Skeletal muscle satellite cell (primary cell): ENCODE measurements around the gene TMEM175.

ENCODE experiments used
- H3K27me3 ChIP-seq: 2 replicates; pipeline ENCODE4 v1.7.0; 2013; ENCODE audit warnings: low read length; ENCODE audit not compliant: control insufficient read depth, insufficient read depth
- H3K36me3 ChIP-seq: 2 replicates; pipeline ENCODE4 v1.7.0; 2013; ENCODE audit warnings: mild to moderate bottlenecking, control low read depth, low read length; ENCODE audit not compliant: insufficient read depth
- H3K4me1 ChIP-seq: 2 replicates; pipeline ENCODE4 v1.7.0; 2013; ENCODE audit warnings: low read length; ENCODE audit not compliant: control insufficient read depth, insufficient read depth
- H3K4me2 ChIP-seq: 2 replicates; pipeline ENCODE4 v1.7.0; 2013; ENCODE audit warnings: mild to moderate bottlenecking, low read length
- H3K4me3 ChIP-seq: 2 replicates; pipeline ENCODE4 v1.7.0; 2013; ENCODE audit warnings: low read length
- H3K9ac ChIP-seq: 2 replicates; pipeline ENCODE4 v1.7.0; 2013; ENCODE audit warnings: mild to moderate bottlenecking, low read depth, low read length, moderate library complexity
- H3K9me3 ChIP-seq: replicated peaks from 2 replicates; pipeline ENCODE4 v1.7.0; 2013; ENCODE audit warnings: mild to moderate bottlenecking, control low read depth, low read length

The TMEM175 gene

GRCh38 chr4:950136-951020, 18.1 kb downstream of the TMEM175 start:
- Histone ChIP-seq H3K4me3 (no peak overlapping the region), H3K27me3 (no peaks in the 10 kb centered on the region), H3K4me1 (no peaks in the 10 kb centered on the region), H3K9me3 (no peaks in the 10 kb centered on the region), H3K36me3 (peaks cover 4% of the 10 kb centered on the region), H3K9ac (no peak overlapping the region), H3K4me2 (no peak overlapping the region)

- Histone ChIP-seq H3K9ac (no peak overlapping the region), H3K36me3 (peaks cover 4% of the 10 kb centered on the region)
Observed at GRCh38 chr4:951186-951585, 18.9 kb downstream of the TMEM175 start.

GRCh38 chr4:951594-952468, 19.6 kb downstream of the TMEM175 start:
- H3K4me1 ChIP-seq = no peaks in the 10 kb centered on the region
- H3K9me3 ChIP-seq = no peaks in the 10 kb centered on the region
- H3K36me3 ChIP-seq = peaks cover 4% of the 10 kb centered on the region
- H3K27me3 ChIP-seq = no peaks in the 10 kb centered on the region
- no peak overlapping the region for H3K9ac ChIP-seq
- no peak overlapping the region for H3K4me2 ChIP-seq
- no peak overlapping the region for H3K4me3 ChIP-seq

More at GRCh38 chr4:951186-951585, 18.9 kb downstream of the TMEM175 start:
- H3K4me1 ChIP-seq = no peaks in the 10 kb centered on the region
- no peak overlapping the region for H3K4me2 ChIP-seq
- no peaks in the 10 kb centered on the region for H3K9me3 ChIP-seq
- H3K4me3 ChIP-seq = no peak overlapping the region
- H3K27me3 ChIP-seq = no peaks in the 10 kb centered on the region

GRCh38 chr4:952881-953573, 20.8 kb downstream of the TMEM175 start:
- Histone ChIP-seq H3K27me3 (no peaks in the 10 kb centered on the region), H3K4me2 (no peak overlapping the region), H3K4me1 (no peaks in the 10 kb centered on the region), H3K9ac (no peak overlapping the region), H3K9me3 (no peaks in the 10 kb centered on the region), H3K36me3 (peaks cover 6% of the 10 kb centered on the region), H3K4me3 (no peak overlapping the region)

GRCh38 chr4:953574-953915, 21.3 kb downstream of the TMEM175 start:
- H3K4me2 ChIP-seq = no peak overlapping the region
- no peak overlapping the region for H3K4me3 ChIP-seq
- no peaks in the 10 kb centered on the region for H3K9me3 ChIP-seq
- no peak overlapping the region for H3K9ac ChIP-seq
- H3K27me3 ChIP-seq = no peaks in the 10 kb centered on the region
- H3K4me1 ChIP-seq = no peaks in the 10 kb centered on the region
- peaks cover 7% of the 10 kb centered on the region for H3K36me3 ChIP-seq

GRCh38 chr4:954211-955020, 22.2 kb downstream of the TMEM175 start:
- H3K4me3 ChIP-seq = no peak overlapping the region
- H3K4me1 ChIP-seq = no peaks in the 10 kb centered on the region
- H3K9me3 ChIP-seq = no peaks in the 10 kb centered on the region
- H3K36me3 ChIP-seq = peaks cover 10% of the 10 kb centered on the region
- no peak overlapping the region for H3K9ac ChIP-seq
- no peaks in the 10 kb centered on the region for H3K27me3 ChIP-seq
- H3K4me2 ChIP-seq = no peak overlapping the region

- Histone ChIP-seq H3K27me3 (no peaks in the 10 kb centered on the region), H3K9ac (no peak overlapping the region), H3K4me3 (no peak overlapping the region), H3K9me3 (no peaks in the 10 kb centered on the region), H3K4me2 (no peak overlapping the region), H3K36me3 (peaks cover 17% of the 10 kb centered on the region), H3K4me1 (no peaks in the 10 kb centered on the region)
Observed at GRCh38 chr4:955161-955921, 23.1 kb downstream of the TMEM175 start.

- Histone ChIP-seq H3K36me3 (peaks cover 21% of the 10 kb centered on the region), H3K4me3 (no peak overlapping the region), H3K4me2 (no peak overlapping the region), H3K27me3 (no peaks in the 10 kb centered on the region), H3K4me1 (no peaks in the 10 kb centered on the region), H3K9me3 (no peaks in the 10 kb centered on the region), H3K9ac (no peak overlapping the region)
Observed at GRCh38 chr4:955931-956381, 23.7 kb downstream of the TMEM175 start.

- H3K36me3 ChIP-seq = peaks cover 22% of the 10 kb centered on the region
- H3K27me3 ChIP-seq = no peaks in the 10 kb centered on the region
- no peaks in the 10 kb centered on the region for H3K9me3 ChIP-seq
- H3K4me1 ChIP-seq = no peaks in the 10 kb centered on the region
- no peak overlapping the region for H3K4me2 ChIP-seq
- no peak overlapping the region for H3K9ac ChIP-seq
- no peak overlapping the region for H3K4me3 ChIP-seq
Observed at GRCh38 chr4:956531-957230, 24.4 kb downstream of the TMEM175 start.

- no peak overlapping the region for H3K4me2 ChIP-seq
- H3K4me3 ChIP-seq = no peak overlapping the region
- H3K9ac ChIP-seq = no peak overlapping the region
- no peaks in the 10 kb centered on the region for H3K9me3 ChIP-seq
- H3K4me1 ChIP-seq = no peaks in the 10 kb centered on the region
- H3K27me3 ChIP-seq = no peaks in the 10 kb centered on the region
- H3K36me3 ChIP-seq = peaks cover 27% of the 10 kb centered on the region
Observed at GRCh38 chr4:957231-957580, 24.9 kb downstream of the TMEM175 start.
